Measurements from ENCODE around the gene PITRM1.

DNA sequence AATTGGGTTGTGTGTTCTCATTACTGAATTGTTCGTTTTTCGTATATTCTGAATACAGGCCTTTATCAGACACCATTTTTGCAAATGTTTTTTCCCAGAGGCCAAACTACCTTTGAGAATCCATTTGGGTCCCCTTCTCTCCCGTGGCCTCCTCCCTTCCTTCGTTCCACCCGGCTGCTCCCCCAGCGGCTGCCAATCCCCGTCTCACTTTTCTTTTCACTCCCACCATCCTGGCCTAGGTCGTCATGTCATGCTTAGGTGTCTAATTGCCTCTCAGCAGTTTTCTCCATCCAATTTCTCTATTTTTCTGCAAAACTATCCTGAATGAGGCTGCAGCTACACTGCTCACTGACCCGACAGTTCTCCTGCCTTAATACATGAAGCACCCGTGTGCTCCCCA lies 17.9 kb downstream of the PITRM1 start:
- no peak for TF ChIP-seq POLR2A (IDR thresholded peaks at IDR 0.05)
- TF ChIP-seq, protein P1, sequence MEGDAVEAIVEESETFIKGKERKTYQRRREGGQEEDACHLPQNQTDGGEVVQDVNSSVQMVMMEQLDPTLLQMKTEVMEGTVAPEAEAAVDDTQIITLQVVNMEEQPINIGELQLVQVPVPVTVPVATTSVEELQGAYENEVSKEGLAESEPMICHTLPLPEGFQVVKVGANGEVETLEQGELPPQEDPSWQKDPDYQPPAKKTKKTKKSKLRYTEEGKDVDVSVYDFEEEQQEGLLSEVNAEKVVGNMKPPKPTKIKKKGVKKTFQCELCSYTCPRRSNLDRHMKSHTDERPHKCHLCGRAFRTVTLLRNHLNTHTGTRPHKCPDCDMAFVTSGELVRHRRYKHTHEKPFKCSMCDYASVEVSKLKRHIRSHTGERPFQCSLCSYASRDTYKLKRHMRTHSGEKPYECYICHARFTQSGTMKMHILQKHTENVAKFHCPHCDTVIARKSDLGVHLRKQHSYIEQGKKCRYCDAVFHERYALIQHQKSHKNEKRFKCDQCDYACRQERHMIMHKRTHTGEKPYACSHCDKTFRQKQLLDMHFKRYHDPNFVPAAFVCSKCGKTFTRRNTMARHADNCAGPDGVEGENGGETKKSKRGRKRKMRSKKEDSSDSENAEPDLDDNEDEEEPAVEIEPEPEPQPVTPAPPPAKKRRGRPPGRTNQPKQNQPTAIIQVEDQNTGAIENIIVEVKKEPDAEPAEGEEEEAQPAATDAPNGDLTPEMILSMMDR (IDR thresholded peaks at IDR 0.05), result no peak

Measured in heart left ventricle (tissue), 13 donors.